ENCODE measurements around the gene NPTXR. TPM values are rescaled to one million over a fixed set of nuclear protein-coding genes. Genes with fewer than 3 reads are reported as not detected.

NPTXR gene
- total RNA-seq, 4 donors from 2014 or later: 7.5 to 12.3 (median 8.4) TPM

DNA sequence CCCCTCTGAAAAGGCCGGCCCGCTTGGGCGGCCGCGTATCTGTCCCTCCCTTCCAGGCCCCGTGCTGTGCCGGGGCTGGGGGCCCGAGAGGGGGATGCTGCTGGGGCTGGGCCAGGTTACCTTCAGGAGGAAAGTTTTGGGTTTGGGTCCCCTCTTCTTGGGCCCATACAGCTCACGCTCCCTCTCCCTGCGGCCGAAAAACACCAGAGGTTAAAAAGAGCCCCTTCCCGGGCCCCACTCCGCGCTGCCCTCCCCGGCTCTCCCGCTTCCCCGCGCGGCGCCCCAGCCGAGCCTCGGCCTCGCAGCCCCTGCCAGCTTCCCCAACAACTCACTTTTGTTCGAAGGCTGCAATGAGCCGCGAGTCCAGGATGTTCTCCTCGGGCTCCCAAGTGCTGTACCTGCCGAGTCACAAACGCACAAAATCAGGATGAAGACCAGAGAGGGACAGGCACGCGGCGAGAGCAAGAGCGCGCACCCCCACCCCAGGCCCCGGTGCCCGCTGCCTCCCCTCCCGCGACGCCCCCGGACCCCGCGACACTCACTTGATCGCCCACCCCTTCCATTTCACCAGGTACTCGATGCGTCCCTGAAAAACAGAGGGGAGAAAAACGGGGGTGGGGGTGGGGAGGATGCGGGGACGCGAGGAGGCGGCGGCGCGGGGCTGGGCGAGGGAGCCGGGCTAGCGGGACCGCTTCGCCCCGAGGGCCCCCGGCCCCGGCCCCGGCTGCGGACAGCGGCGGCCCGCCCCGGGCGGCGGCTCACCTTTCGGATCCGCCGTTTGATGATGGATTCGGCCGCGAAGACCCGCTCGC lies 27.7 kb upstream of the NPTXR start:
- H3K4me3 ChIP-seq: peak overlapping the region; percentile 68 to 84 (median 72)
- no peak for DNase-seq (ENCODE audit: low spot score in 2 of 2)
- H3K9me3 ChIP-seq: no peaks in the 10 kb centered on the region
- H3K4me1 ChIP-seq: peaks cover 0 to 52% (median 30%) of the 10 kb centered on the region in 4 donors
- TF ChIP-seq EP300 (IDR thresholded peaks at IDR 0.05): no peak
- no peak for TF ChIP-seq POLR2A (IDR thresholded peaks at IDR 0.05)
- TF ChIP-seq, protein P1, sequence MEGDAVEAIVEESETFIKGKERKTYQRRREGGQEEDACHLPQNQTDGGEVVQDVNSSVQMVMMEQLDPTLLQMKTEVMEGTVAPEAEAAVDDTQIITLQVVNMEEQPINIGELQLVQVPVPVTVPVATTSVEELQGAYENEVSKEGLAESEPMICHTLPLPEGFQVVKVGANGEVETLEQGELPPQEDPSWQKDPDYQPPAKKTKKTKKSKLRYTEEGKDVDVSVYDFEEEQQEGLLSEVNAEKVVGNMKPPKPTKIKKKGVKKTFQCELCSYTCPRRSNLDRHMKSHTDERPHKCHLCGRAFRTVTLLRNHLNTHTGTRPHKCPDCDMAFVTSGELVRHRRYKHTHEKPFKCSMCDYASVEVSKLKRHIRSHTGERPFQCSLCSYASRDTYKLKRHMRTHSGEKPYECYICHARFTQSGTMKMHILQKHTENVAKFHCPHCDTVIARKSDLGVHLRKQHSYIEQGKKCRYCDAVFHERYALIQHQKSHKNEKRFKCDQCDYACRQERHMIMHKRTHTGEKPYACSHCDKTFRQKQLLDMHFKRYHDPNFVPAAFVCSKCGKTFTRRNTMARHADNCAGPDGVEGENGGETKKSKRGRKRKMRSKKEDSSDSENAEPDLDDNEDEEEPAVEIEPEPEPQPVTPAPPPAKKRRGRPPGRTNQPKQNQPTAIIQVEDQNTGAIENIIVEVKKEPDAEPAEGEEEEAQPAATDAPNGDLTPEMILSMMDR (IDR thresholded peaks at IDR 0.05): no peak
- no peaks in the 10 kb centered on the region for H3K27me3 ChIP-seq
- WGBS, 2 donors: 0 to 1% methylated on average over 46 to 73 of the region's 77 CpGs
- peaks cover 0 to 22% (median 7%) of the 10 kb centered on the region in 3 donors for H3K36me3 ChIP-seq
- peak overlapping the region; percentile 47 to 96 (median 90) for H3K27ac ChIP-seq

DNA sequence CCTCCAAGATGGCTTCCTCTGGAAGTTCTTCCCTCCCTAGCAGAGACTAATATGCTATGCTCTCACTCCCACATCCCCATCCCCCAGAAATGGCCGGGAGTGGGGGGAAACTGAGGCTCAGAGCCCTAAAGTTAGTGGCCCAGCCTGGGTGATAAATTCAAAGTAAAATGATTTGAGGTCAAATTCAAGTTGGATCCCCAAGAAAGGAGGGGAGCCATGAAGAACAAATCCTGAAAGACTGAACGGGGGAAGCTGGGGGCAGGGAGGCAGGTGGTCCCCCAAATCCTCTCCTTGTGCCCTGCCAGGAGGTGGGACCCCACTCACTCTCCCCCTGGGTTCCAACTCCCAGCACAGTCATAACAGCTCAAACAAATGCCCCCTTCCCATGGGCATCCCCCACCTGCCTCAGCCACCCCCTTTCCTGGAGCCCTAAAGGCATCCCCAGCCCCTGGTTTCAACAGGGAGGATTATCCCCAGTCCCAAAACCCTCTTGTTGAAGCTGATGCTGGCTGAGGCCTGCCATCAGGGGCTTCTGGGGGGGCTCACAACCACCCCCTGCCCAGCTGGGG lies 27.0 kb upstream of the NPTXR start:
- peaks cover 0 to 59% (median 32%) of the 10 kb centered on the region in 4 donors for H3K4me1 ChIP-seq
- peak overlapping the region; percentile 47 to 96 (median 90) for H3K27ac ChIP-seq

DNA sequence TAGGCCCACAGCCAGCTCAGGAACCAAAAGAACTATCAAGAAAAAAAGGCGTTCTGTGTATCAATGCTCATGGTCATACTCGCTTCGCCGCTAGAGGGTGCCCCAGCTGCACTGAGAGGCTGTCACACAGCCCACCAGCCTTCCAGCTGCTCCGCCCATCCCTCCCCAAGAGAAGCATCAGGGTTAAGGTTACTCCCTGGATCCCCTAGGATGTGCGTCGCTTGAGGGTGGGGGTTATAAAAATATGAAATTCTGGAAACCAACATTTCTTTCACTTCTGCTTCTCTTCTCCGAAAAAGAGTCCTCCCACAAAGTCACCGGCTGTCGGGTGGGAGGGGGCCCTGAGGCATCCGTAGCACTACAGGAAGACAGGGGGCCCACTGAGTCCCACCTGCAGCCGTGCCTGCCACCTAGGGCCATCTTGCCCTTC lies 26.5 kb upstream of the NPTXR start:
- TF ChIP-seq, protein P1 (IDR thresholded peaks at IDR 0.05): peak; percentile 82 to 91 (median 90)
- TF ChIP-seq EP300 (IDR thresholded peaks at IDR 0.05) (peak in 1 of 2 donors; percentile 46), POLR2A (IDR thresholded peaks at IDR 0.05) (no peak)
- 2 to 4% methylated on average over 12 of the region's 12 CpGs for WGBS, 2 donors
- Histone ChIP-seq H3K4me3 (peak overlapping the region; percentile 68 to 84 (median 72)), H3K27me3 (no peaks in the 10 kb centered on the region), H3K36me3 (peaks cover 0 to 34% (median 15%) of the 10 kb centered on the region in 3 donors), H3K27ac (peak overlapping the region; percentile 47 to 96 (median 90)), H3K4me1 (peaks cover 0 to 64% (median 37%) of the 10 kb centered on the region in 4 donors), H3K9me3 (no peaks in the 10 kb centered on the region)
- DNase-seq (ENCODE audit: low spot score in 2 of 2): peak; percentile 87 to 98

More for the DNA sequence above, 27.0 kb upstream of the NPTXR start:
- Histone ChIP-seq H3K9me3 (no peaks in the 10 kb centered on the region), H3K4me3 (peak overlapping the region; percentile 68 to 84 (median 72)), H3K27me3 (no peaks in the 10 kb centered on the region), H3K36me3 (peaks cover 0 to 29% (median 11%) of the 10 kb centered on the region in 3 donors)
- TF ChIP-seq, protein P1 (IDR thresholded peaks at IDR 0.05): no peak
- 6 to 14% methylated on average over 2 of the region's 2 CpGs for WGBS, 2 donors
- DNase-seq (ENCODE audit: low spot score in 2 of 2): no peak

DNA sequence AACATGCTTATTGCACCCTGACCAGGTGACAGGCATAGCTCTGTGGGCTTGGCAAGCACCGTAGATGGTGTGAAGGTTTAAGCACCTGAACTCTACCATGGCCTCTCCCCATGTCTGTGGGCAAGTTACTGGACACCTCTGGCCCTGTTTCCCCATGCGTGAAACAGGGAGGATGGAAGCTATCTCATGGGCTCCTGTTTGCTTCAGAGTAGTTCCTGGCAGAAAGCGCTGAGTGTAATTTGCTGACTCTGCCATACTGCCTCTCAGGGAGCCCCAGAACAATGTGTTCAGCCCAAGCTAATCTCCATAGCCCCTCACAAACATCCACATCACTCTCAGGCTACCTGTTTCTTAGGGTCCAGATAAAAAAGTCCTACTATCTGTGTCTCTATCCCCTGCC lies 25.8 kb upstream of the NPTXR start:
- DNase-seq (ENCODE audit: low spot score in 2 of 2): no peak
- H3K4me3 ChIP-seq: no peak overlapping the region
- H3K4me1 ChIP-seq: peaks cover 0 to 71% (median 44%) of the 10 kb centered on the region in 4 donors
- no peaks in the 10 kb centered on the region for H3K27me3 ChIP-seq
- TF ChIP-seq EP300 (IDR thresholded peaks at IDR 0.05): no peak
- TF ChIP-seq, protein P1 (IDR thresholded peaks at IDR 0.05): no peak
- TF ChIP-seq POLR2A (IDR thresholded peaks at IDR 0.05): no peak
- H3K9me3 ChIP-seq: no peaks in the 10 kb centered on the region
- 81% methylated on average over 3 of the region's 3 CpGs for WGBS, 2 donors
- H3K27ac ChIP-seq: peak overlapping the region in 3 of 4 donors; percentile 23 to 96 (median 94)
- H3K36me3 ChIP-seq: peaks cover 0 to 37% (median 15%) of the 10 kb centered on the region in 3 donors
